Tibial artery (tissue), 4 donors: ENCODE results near the gene REEP6.

Experiments
- DNase-seq, 2 donors: peaks; one replicate each; pipeline ENCODE4 v3.0.0-alpha.2; 2019
- H3K27ac ChIP-seq, 2 donors: fragments of 200-600 bp; sonication (generic) in 1 of 2; 1 replicate in 1 of 2; 2 replicates in 1 of 2; pipeline ENCODE4 v1.5.1; 2018 to 2019; ENCODE audit warnings: mild to moderate bottlenecking in 1 of 2
- H3K27me3 ChIP-seq, 2 donors: fragments of 200-600 bp; sonication (generic) in 1 of 2; one replicate each; pipeline versions ENCODE4 v1.5.1 to v1.6.0; 2016 to 2019
- H3K36me3 ChIP-seq, 3 donors: fragments of 200-600 bp; sonication (generic) in 2 of 3; one replicate each; pipeline ENCODE4 v1.5.1; 2016 to 2019; ENCODE audit warnings: mild to moderate bottlenecking in 2 of 3
- H3K4me1 ChIP-seq, 4 donors: fragments of 200-600 bp; sonication (generic) in 2 of 4; 1 replicate in 3 of 4; 2 replicates in 1 of 4; pipeline ENCODE4 v1.5.1; 2016 to 2019
- H3K4me3 ChIP-seq, 2 donors: fragments of 200-600 bp; sonication (generic) in 1 of 2; 1 replicate in 1 of 2; 2 replicates in 1 of 2; pipeline ENCODE4 v1.5.1; 2018 to 2019; ENCODE audit warnings: mild to moderate bottlenecking in 2 of 2
- H3K9me3 ChIP-seq, 3 donors: fragments of 200-600 bp; sonication (generic) in 1 of 3; one replicate each; pipeline ENCODE4 v1.5.1; 2016 to 2019
- intact Hi-C: fragments of 100-400 bp; cut with DNase I; formaldehyde crosslinking; loops from one replicate; pipeline ENCODE4 v1.15.0; 2023; ENCODE audit warnings: low total_unique reads
- TF ChIP-seq, protein P1 (sequence below), 2 experiments: fragments of 200-600 bp in 1 of 2; fragments of 450-650 bp in 1 of 2; IDR thresholded peaks; one replicate each; pipeline ENCODE4 v1.5.1; 2017 to 2019; ENCODE audit warnings: antibody characterized with exemption in 2 of 2, mild to moderate bottlenecking in 1 of 2, moderate library complexity in 1 of 2

Gene REEP6

DNA sequence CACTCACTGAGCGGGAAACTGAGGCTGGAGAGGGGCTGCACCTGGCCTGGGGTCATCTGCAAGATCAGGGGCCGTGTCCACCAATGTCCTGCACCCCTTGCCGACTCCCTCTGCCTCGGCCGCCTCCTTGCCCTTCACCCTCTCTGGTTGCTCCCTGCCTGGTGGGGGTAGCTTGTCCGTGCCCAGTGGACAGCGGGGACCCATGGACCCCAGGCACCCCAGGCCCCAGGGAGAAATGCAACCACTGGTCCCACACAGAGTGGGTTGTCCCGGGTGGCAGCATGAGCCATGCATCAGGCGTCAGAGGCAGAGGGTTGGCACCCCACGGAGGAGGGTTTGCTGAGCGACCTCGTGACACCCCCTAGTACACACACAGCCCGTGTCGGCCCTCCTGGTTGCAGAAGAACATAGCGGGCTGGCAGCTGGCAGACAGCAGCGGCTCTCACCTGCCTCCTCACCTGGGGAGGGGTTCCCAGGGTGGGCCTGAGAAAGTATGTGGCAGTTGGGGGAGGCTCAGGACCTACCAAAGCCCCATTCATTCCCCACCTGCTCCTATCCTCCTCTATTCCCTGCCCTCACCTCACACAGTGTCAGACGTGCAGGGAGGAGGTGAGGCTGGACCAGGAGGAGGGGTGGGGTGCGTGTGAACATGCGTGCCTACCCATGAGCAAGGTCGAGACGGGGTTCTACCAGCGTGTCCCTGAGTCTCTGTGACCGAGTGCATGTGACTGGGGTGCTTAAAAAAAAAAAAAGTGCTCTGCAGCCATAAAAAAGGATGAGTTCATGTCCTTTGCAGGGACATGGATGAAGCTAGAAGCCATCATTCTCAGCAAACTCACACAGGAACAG, 13.2 kb downstream of the REEP6 start:
- H3K9me3 ChIP-seq: peaks cover 0 to 8% (median 0%) of the 10 kb centered on the region in 3 donors
- H3K27ac ChIP-seq: no peak overlapping the region
- H3K27me3 ChIP-seq: peaks cover 0 to 53% of the 10 kb centered on the region in 2 donors
- H3K36me3 ChIP-seq: no peaks in the 10 kb centered on the region
- DNase-seq: no peak
- TF ChIP-seq, protein P1, sequence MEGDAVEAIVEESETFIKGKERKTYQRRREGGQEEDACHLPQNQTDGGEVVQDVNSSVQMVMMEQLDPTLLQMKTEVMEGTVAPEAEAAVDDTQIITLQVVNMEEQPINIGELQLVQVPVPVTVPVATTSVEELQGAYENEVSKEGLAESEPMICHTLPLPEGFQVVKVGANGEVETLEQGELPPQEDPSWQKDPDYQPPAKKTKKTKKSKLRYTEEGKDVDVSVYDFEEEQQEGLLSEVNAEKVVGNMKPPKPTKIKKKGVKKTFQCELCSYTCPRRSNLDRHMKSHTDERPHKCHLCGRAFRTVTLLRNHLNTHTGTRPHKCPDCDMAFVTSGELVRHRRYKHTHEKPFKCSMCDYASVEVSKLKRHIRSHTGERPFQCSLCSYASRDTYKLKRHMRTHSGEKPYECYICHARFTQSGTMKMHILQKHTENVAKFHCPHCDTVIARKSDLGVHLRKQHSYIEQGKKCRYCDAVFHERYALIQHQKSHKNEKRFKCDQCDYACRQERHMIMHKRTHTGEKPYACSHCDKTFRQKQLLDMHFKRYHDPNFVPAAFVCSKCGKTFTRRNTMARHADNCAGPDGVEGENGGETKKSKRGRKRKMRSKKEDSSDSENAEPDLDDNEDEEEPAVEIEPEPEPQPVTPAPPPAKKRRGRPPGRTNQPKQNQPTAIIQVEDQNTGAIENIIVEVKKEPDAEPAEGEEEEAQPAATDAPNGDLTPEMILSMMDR (IDR thresholded peaks at IDR 0.05): no peak
- H3K4me3 ChIP-seq: no peak overlapping the region
- intact Hi-C loops: no loop called here
- H3K4me1 ChIP-seq: peaks cover 0 to 29% (median 18%) of the 10 kb centered on the region in 4 donors

GRCh38 chr19:1505012-1505411, 14.0 kb downstream of the REEP6 start:
- TF ChIP-seq, protein P1 (IDR thresholded peaks at IDR 0.05): no peak
- DNase-seq: no peak
- H3K27me3 ChIP-seq: peaks cover 0 to 51% of the 10 kb centered on the region in 2 donors

DNA sequence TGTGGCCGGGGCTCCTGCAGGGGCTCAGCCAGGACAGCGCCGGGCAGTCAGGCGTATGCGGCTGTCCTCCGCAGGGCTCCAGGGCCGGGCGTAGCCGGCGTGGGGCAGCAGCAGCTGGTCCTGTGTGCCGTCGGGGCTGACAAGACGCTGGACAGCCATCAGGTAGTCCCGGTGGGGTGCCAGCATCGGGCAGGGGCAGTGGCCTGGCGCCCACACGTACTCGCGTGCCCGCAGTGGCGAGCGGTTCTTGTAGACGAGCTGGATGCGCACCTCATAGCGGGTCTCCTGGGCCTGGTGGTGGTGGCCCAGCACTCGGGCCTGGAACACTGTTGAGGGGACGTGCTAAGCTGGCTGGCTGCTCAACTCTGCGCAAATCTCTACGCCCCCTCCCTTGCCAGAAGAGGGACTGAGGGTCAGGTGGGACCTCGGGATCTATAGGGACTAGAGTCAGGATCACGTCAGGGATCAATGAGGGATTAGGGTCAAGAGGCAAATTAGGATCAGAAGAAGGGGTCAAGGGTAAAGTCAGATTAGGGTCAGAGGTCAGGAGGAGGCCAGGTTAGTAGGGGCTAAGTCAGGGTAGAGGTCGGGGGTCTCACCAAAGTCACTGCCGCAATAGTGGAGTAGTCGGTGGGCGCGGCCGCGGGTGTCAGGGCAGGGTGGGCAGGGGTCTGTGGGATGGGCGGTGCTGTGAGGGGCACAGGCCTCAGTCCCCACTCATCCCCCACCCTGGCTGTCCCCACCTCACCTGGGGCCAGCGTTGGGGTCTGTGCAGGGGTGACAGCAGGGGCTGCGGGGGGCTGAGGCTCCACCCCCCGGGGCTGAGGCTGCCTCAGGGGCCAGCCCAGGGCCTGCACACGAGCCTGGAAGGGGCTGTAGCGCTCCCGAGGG, 15.3 kb downstream of the REEP6 start:
- Histone ChIP-seq H3K4me1 (peaks cover 0 to 29% (median 18%) of the 10 kb centered on the region in 4 donors), H3K27ac (no peak overlapping the region), H3K9me3 (peaks cover 0 to 8% (median 0%) of the 10 kb centered on the region in 3 donors), H3K27me3 (peaks cover 0 to 57% of the 10 kb centered on the region in 2 donors), H3K36me3 (no peaks in the 10 kb centered on the region), H3K4me3 (no peak overlapping the region)
- intact Hi-C loops: no loop called here
- TF ChIP-seq, protein P1 (IDR thresholded peaks at IDR 0.05): no peak
- no peak for DNase-seq

More at GRCh38 chr19:1505012-1505411, 14.0 kb downstream of the REEP6 start:
- peaks cover 0 to 8% (median 0%) of the 10 kb centered on the region in 3 donors for H3K9me3 ChIP-seq
- no peak overlapping the region for H3K27ac ChIP-seq
- no peak overlapping the region for H3K4me3 ChIP-seq
- intact Hi-C loops: no loop called here
- no peaks in the 10 kb centered on the region for H3K36me3 ChIP-seq
- peaks cover 0 to 29% (median 18%) of the 10 kb centered on the region in 4 donors for H3K4me1 ChIP-seq

- Histone ChIP-seq H3K27me3 (peaks cover 0 to 57% of the 10 kb centered on the region in 2 donors), H3K36me3 (no peaks in the 10 kb centered on the region), H3K4me1 (peaks cover 0 to 38% (median 18%) of the 10 kb centered on the region in 4 donors), H3K27ac (peak overlapping the region; percentile 76 to 77), H3K9me3 (peaks cover 0 to 8% (median 0%) of the 10 kb centered on the region in 3 donors), H3K4me3 (peak overlapping the region in 1 of 2 donors; percentile 49)
- no peak for DNase-seq
- TF ChIP-seq, protein P1 (IDR thresholded peaks at IDR 0.05): no peak
- intact Hi-C loops: no loop called here
Measured at GRCh38 chr19:1507192-1507660, 16.2 kb downstream of the REEP6 start.

DNA sequence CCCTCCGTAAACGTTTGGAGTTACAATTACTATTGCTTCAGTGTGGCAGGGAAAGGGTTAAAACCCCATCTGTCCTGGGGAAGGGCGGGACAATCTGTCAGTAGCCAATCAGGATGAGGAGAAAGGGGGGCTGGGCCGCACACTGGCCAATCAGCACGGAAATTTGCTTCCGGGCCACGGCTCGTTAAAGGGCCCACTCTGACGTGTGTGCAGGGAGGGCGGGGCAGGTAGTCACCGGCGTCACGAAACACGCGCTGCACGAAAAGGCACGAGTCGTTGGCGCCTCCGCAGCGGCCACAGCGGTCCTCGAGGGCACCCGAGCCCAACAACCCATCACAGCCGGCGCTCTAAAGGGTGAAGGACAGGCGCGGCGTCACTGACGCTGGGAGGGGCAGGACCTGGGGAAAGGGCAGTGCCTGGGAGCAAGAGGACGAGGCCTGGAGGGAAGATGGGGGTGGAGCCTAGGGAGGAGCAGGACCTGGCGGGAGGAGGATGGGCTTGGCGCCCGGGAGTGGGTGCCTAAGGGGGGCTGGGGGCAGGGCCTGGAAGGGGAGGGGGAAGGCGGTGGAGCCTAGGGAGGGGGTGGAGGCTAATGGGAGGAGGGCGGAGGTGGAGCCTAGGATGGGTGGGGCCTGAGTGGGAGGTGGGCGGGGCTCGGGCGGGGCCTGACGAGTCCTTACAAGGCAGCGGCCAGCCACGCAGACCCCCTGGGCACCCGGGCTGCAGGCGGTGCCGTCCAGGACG, 17.0 kb downstream of the REEP6 start:
- Histone ChIP-seq H3K36me3 (no peaks in the 10 kb centered on the region), H3K9me3 (peaks cover 0 to 8% (median 0%) of the 10 kb centered on the region in 3 donors), H3K27me3 (peaks cover 0 to 57% of the 10 kb centered on the region in 2 donors), H3K4me1 (peaks cover 0 to 42% (median 21%) of the 10 kb centered on the region in 4 donors), H3K4me3 (peak overlapping the region; percentile 44 to 49), H3K27ac (peak overlapping the region; percentile 76 to 77)
- peak; percentile 91 to 93 for DNase-seq
- intact Hi-C loops: no loop called here
- TF ChIP-seq, protein P1 (IDR thresholded peaks at IDR 0.05): peak in 1 of 2 experiments; percentile 18
